Smooth muscle cell of bladder (primary cell): ENCODE measurements around the gene SOX18. TPM values are rescaled to one million over a fixed set of nuclear protein-coding genes. Genes with fewer than 3 reads are reported as not detected.

ENCODE experiments used
- total RNA-seq: library from RNA; depleted of rRNA; stranded (reverse); fragments of >200 nt; gene quantifications from 2 replicates; pipeline ENCODE4 v1.2.3, GENCODE V29; 2014

Gene SOX18
- 0.18 TPM in 1 of 2 replicates, not detected in the other for total RNA-seq

GRCh38 chr20:64049060-64049877 is at the start of gene SOX18:
Gene SOX18, minus strand, starts transcription at chr20:64049639. Its CDS starts 123 bp downstream, at chr20:64049516.

GRCh38 chr20:64083804-64084684 is 34.6 kb upstream of the SOX18 start, which contains the start of gene LKAAEAR1:
Gene LKAAEAR1, minus strand, starts transcription at chr20:64084398. Its CDS starts 179 bp downstream, at chr20:64084219.

GRCh38 chr20:64080013-64080812 is 30.8 kb upstream of the SOX18 start, which contains the start of gene OPRL1:
Gene OPRL1, plus strand, starts transcription at chr20:64080082. Its CDS starts 12,639 bp downstream, at chr20:64092721.

GRCh38 chr20:64079273-64080012 is 30.0 kb upstream of the SOX18 start, which contains the start of gene RGS19:
Gene RGS19, minus strand, starts transcription at chr20:64079518. Its CDS starts 2,632 bp downstream, at chr20:64076886.

GRCh38 chr20:64062596-64063388 is 13.4 kb upstream of the SOX18 start, which contains the start of gene TCEA2:
Gene TCEA2, plus strand, starts transcription at chr20:64063198. Its CDS starts 115 bp downstream, at chr20:64063313.

GRCh38 chr20:64035933-64036345 is 13.5 kb downstream of the SOX18 start, which contains the start of gene C20orf204:
Gene C20orf204, plus strand, starts transcription at chr20:64036182. Its CDS starts 142 bp downstream, at chr20:64036324.

Other genes with a start within 250 kb of the SOX18 start
- gene ZBTB46, start 218.4 kb downstream of the SOX18 start, total RNA-seq = 4.6 and 9.7 TPM in 2 replicates
- not detected in 2 replicates for gene ABHD16B, start 188.1 kb downstream of the SOX18 start, total RNA-seq
- gene TPD52L2, start 184.4 kb downstream of the SOX18 start, total RNA-seq = 112 and 116 TPM in 2 replicates
- gene DNAJC5, start 154.5 kb downstream of the SOX18 start, total RNA-seq = 49.6 and 68.2 TPM in 2 replicates
- gene UCKL1, start 93.2 kb downstream of the SOX18 start, total RNA-seq = 14.5 and 15.9 TPM in 2 replicates
- gene ZNF512B, start 79.7 kb downstream of the SOX18 start, total RNA-seq = 4.7 and 6.1 TPM in 2 replicates
- gene SAMD10, start 70.0 kb downstream of the SOX18 start, total RNA-seq = 0.28 and 0.43 TPM in 2 replicates
- gene PRPF6, start 68.5 kb downstream of the SOX18 start, total RNA-seq = 57.0 and 63.9 TPM in 2 replicates
- 0.57 and 0.92 TPM in 2 replicates for gene C20orf204, start 13.5 kb downstream of the SOX18 start, total RNA-seq
- 27.3 and 33.7 TPM in 2 replicates for gene TCEA2, start 13.6 kb upstream of the SOX18 start, total RNA-seq
- 7.3 and 7.8 TPM in 2 replicates for gene RGS19, start 29.9 kb upstream of the SOX18 start, total RNA-seq
- 1.6 and 1.9 TPM in 2 replicates for gene OPRL1, start 30.4 kb upstream of the SOX18 start, total RNA-seq
- gene LKAAEAR1, start 34.8 kb upstream of the SOX18 start, total RNA-seq = 0.14 TPM in 1 of 2 replicates, not detected in the other
- not detected in 2 replicates for gene NPBWR2, start 57.9 kb upstream of the SOX18 start, total RNA-seq
- not detected in 2 replicates for gene MYT1, start 114.8 kb upstream of the SOX18 start, total RNA-seq
- 37.7 and 41.5 TPM in 2 replicates for gene PCMTD2, start 206.1 kb upstream of the SOX18 start, total RNA-seq